HEK293 (cell line): Measurements from ENCODE around the gene GGPS1.
A peak's percentile ranks its signal among the peaks of the same experiment; 100 is the strongest.

ENCODE experiments used
- CTCF ChIA-PET: fragments of 350-600 bp; formaldehyde crosslinking; extraction: SDS; loops from one replicate; lab custom pipeline; 2021; ENCODE audit warnings: antibody characterized with exemption; lab: Yijun Ruan, JAX
- POLR2A ChIA-PET: fragments of 300-600 bp; formaldehyde crosslinking; extraction: SDS; loops from one replicate; lab custom pipeline; 2020; ENCODE audit warnings: antibody characterized with exemption, inconsistent platforms; lab: Yijun Ruan, JAX
- H3K27ac ChIP-seq: fragments of 200-500 bp; sonication (Bioruptor generic); 2 replicates; pipeline ENCODE4 v1.5.1; 2014; ENCODE audit warnings: low read depth, low read length, control low read depth, inconsistent platforms; ENCODE audit errors: extremely low read depth
- H3K36me3 ChIP-seq, 2 experiments: fragments of 200-500 bp in 1 of 2; sonication (Bioruptor generic) in 1 of 2; 1 replicate in 1 of 2; 2 replicates in 1 of 2; pipeline ENCODE4 v1.5.1; 2014 to 2017; ENCODE audit warnings: inconsistent platforms in 2 of 2, low read length in 2 of 2; ENCODE audit not compliant: control insufficient read depth in 2 of 2, insufficient read depth in 1 of 2
- H3K4me1 ChIP-seq: fragments of 200-500 bp; sonication (Bioruptor generic); 2 replicates; pipeline ENCODE4 v1.5.1; 2014; ENCODE audit warnings: mild to moderate bottlenecking, low read length, inconsistent platforms; ENCODE audit not compliant: control insufficient read depth, insufficient read depth
- H3K4me3 ChIP-seq: 2 replicates; pipeline ENCODE4 v1.5.1; 2011; ENCODE audit warnings: low read depth, mild to moderate bottlenecking, control low read depth, low read length, moderate library complexity
- H3K9me3 ChIP-seq: fragments of 200-500 bp; sonication (Bioruptor generic); 2 replicates; pipeline ENCODE4 v1.5.1; 2014; ENCODE audit warnings: low read depth, low read length, inconsistent platforms; ENCODE audit not compliant: control insufficient read depth, insufficient read depth
- HIC1 ChIP-seq: fragments of 450-650 bp; formaldehyde crosslinking; IDR thresholded peaks from 2 replicates; pipeline ENCODE4 v1.5.1; 2016; ENCODE audit warnings: missing biosample characterization, missing genetic modification characterization
- IKZF3 ChIP-seq: fragments of 450-650 bp; IDR thresholded peaks from 2 replicates; pipeline ENCODE4 v1.5.0; 2018; ENCODE audit warnings: missing biosample characterization, mild to moderate bottlenecking, missing genetic modification characterization, moderate library complexity
- KLF7 ChIP-seq: fragments of 450-650 bp; formaldehyde crosslinking; IDR thresholded peaks from 2 replicates; pipeline ENCODE4 v1.5.1; 2016; ENCODE audit warnings: missing biosample characterization, missing genetic modification characterization, borderline replicate concordance
- PRDM1 ChIP-seq: fragments of 450-650 bp; formaldehyde crosslinking; IDR thresholded peaks from 2 replicates; pipeline ENCODE4; 2016; ENCODE audit warnings: missing biosample characterization, missing genetic modification characterization
- YY1 ChIP-seq: fragments of 450-650 bp; formaldehyde crosslinking; IDR thresholded peaks from 2 replicates; pipeline ENCODE4 v1.5.1; 2018; ENCODE audit warnings: missing biosample characterization, missing genetic modification characterization
- ZBTB20 ChIP-seq: fragments of 450-650 bp; formaldehyde crosslinking; IDR thresholded peaks from 2 replicates; pipeline ENCODE4 v1.5.1; 2016; ENCODE audit warnings: missing biosample characterization, missing genetic modification characterization
- ZBTB7A ChIP-seq: fragments of 450-650 bp; formaldehyde crosslinking; IDR thresholded peaks from 2 replicates; pipeline ENCODE4 v1.5.1; 2016; ENCODE audit warnings: low read depth, missing biosample characterization, missing genetic modification characterization
- ZFHX2 ChIP-seq: fragments of 450-650 bp; formaldehyde crosslinking; conservative IDR thresholded peaks from 2 replicates; pipeline ENCODE4 v1.5.1; 2016; ENCODE audit warnings: missing biosample characterization, missing genetic modification characterization
- ZNF138 ChIP-seq: fragments of 450-650 bp; formaldehyde crosslinking; IDR thresholded peaks from 2 replicates; pipeline ENCODE4 v1.5.1; 2016; ENCODE audit warnings: missing biosample characterization, missing genetic modification characterization, borderline replicate concordance
- ZNF16 ChIP-seq: fragments of 450-650 bp; formaldehyde crosslinking; IDR thresholded peaks from 2 replicates; pipeline ENCODE4 v1.5.1; 2016; ENCODE audit warnings: low read depth, missing biosample characterization, missing genetic modification characterization
- ZNF302 ChIP-seq: fragments of 450-650 bp; formaldehyde crosslinking; IDR thresholded peaks from 2 replicates; pipeline ENCODE4 v1.5.1; 2016; ENCODE audit warnings: missing biosample characterization, missing genetic modification characterization, low read depth
- ZNF350 ChIP-seq: fragments of 450-650 bp; formaldehyde crosslinking; IDR thresholded peaks from 2 replicates; pipeline ENCODE4 v1.5.0; 2017; ENCODE audit warnings: missing biosample characterization, mild to moderate bottlenecking, missing genetic modification characterization
- ZNF362 ChIP-seq: fragments of 450-650 bp; formaldehyde crosslinking; IDR thresholded peaks from 2 replicates; pipeline ENCODE4 v1.5.1; 2016; ENCODE audit warnings: missing biosample characterization, missing genetic modification characterization
- ZNF37A ChIP-seq: fragments of 450-650 bp; IDR thresholded peaks from 2 replicates; pipeline ENCODE4 v1.5.1; 2018; ENCODE audit warnings: missing biosample characterization, missing genetic modification characterization
- ZNF514 ChIP-seq: fragments of 450-650 bp; formaldehyde crosslinking; IDR thresholded peaks from 2 replicates; pipeline ENCODE4 v1.5.1; 2016; ENCODE audit warnings: missing biosample characterization, missing genetic modification characterization
- ZNF561 ChIP-seq: fragments of 450-650 bp; IDR thresholded peaks from 2 replicates; pipeline ENCODE4 v1.5.1; 2018; ENCODE audit warnings: missing biosample characterization, missing genetic modification characterization, borderline replicate concordance
- ZNF585B ChIP-seq: fragments of 450-650 bp; formaldehyde crosslinking; IDR thresholded peaks from 2 replicates; pipeline ENCODE4 v1.5.1; 2016; ENCODE audit warnings: missing biosample characterization, missing genetic modification characterization
- ZNF621 ChIP-seq: fragments of 450-650 bp; formaldehyde crosslinking; IDR thresholded peaks from 2 replicates; pipeline ENCODE4 v1.5.1; 2017; ENCODE audit warnings: missing biosample characterization, missing genetic modification characterization
- ZNF785 ChIP-seq: fragments of 450-650 bp; formaldehyde crosslinking; IDR thresholded peaks from 2 replicates; pipeline ENCODE4 v1.5.1; 2016; ENCODE audit warnings: missing biosample characterization, missing genetic modification characterization
- ZNF791 ChIP-seq: fragments of 450-650 bp; formaldehyde crosslinking; IDR thresholded peaks from 2 replicates; pipeline ENCODE4 v1.5.1; 2016; ENCODE audit warnings: missing biosample characterization, missing genetic modification characterization
- ZSCAN18 ChIP-seq: fragments of 450-650 bp; formaldehyde crosslinking; IDR thresholded peaks from 2 replicates; pipeline ENCODE4 v1.5.1; 2016; ENCODE audit warnings: missing biosample characterization, missing genetic modification characterization
- TF ChIP-seq, protein P1 (sequence below): fragments of 450-650 bp; formaldehyde crosslinking; IDR thresholded peaks from 2 replicates; pipeline ENCODE4 v1.5.1; 2016; ENCODE audit warnings: missing biosample characterization, missing genetic modification characterization

The GGPS1 gene

DNA sequence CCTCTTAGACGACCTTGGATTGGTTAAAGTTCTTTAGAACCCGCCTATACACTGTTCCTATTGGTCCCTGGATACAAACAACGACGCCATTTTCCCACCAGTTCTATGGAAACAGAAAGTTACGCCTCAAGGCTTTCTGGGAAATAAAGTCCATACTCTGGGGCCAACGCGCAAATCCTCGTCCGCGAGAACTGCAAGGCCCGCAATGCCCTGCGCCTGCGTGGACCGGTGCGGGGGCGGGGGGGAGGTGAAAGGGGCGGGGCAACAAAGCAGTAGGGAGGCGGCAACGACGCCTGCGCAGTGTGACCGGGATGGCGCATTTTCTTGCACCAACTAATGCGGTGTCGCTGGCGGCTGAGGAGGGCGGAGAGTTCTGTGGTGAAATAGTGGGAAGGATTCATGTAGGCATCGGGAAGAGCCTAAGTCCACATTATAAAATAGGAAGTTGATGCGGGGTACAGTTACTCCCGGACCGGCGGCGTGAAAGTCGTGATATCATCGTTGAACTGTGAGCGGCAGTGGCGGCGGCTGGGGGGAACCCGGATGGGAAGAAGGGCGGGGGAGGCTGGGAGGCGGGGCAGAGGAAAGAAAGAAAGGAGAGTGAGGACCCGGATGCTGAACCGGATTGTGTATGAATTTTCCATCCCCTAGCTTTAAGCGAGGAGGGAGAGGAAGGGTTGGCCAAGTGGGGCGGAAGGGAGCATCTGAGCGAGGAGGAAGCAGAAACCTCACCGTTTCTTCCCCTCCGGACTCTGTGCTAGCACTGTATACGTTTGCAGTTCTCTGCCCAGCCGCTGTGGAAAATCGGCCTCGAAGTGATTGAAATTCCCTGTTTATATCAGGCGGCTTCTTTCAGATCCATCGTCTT, at the start of gene GGPS1 (continued):
- TF ChIP-seq ZNF791 (tag by site-specific recombination) (no peak), ZNF514 (tag by site-specific recombination) (no peak), HIC1 (tag by site-specific recombination) (no peak; the same call in 1 of the 2 replicates), ZBTB7A (tag by site-specific recombination) (peak; percentile 86; the same call in 1 of the 2 replicates), ZNF16 (tag by site-specific recombination) (peak; percentile 9; the same call in 1 of the 2 replicates), ZSCAN18 (tag by site-specific recombination) (no peak), ZNF585B (tag by site-specific recombination) (no peak), ZNF362 (tag by site-specific recombination) (peak; percentile 89), ZNF138 (tag by site-specific recombination) (no peak), ZNF561 (tag by site-specific recombination) (peak; percentile 93), ZNF785 (tag by site-specific recombination) (peak; percentile 36; the same call in 1 of the 2 replicates), ZNF37A (tag by site-specific recombination) (peak; percentile 78; the same call in 1 of the 2 replicates), ZBTB20 (tag by site-specific recombination) (peak; percentile 99)
- TF ChIP-seq, all 188 proteins: peak for 74

DNA sequence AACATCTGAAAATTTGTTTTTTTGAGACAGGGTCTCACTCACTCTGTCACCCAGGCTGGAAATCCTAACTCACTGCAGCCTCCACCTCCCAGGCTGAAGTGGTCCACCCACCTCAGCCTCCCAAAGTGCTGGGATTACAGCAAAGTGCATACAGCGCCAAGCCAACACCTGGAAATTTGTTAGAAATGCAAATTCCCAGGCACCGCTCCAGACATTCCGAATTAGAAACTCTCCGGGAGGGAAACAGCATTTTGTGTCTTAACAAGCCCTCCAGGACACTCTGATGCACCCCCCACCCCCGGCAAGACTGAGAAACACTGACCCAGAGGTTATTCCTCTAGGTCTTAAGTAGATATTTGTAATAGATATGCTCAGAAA, 49.5 kb upstream of the GGPS1 start:
- POLR2A ChIA-PET: interaction anchor here (0.6 kb wide), 1 partner anchor 109 kb away, joined by 3 read pairs; no protein-coding TSS in a partner anchor

More for the DNA sequence above, 49.5 kb upstream of the GGPS1 start:
- Histone ChIP-seq H3K27ac (no peak overlapping the region), H3K4me1 (peaks cover 31% of the 10 kb centered on the region), H3K9me3 (no peaks in the 10 kb centered on the region), H3K4me3 (no peak overlapping the region), H3K36me3 (no peaks in the 10 kb centered on the region; a peak in 1 of 3 replicates)
- CTCF ChIA-PET: no interaction called here
- TF ChIP-seq, protein P1, sequence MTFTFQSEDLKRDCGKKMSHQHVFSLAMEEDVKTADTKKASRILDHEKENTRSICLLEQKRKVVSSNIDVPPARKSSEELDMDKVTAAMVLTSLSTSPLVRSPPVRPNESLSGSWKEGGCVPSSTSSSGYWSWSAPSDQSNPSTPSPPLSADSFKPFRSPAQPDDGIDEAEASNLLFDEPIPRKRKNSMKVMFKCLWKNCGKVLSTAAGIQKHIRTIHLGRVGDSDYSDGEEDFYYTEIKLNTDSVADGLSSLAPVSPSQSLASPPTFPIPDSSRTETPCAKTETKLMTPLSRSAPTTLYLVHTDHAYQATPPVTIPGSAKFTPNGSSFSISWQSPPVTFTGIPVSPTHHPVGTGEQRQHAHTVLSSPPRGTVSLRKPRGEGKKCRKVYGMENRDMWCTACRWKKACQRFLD: no peak
- no peak for TF ChIP-seq ZNF621 (tag by site-specific recombination)
- no peak for TF ChIP-seq ZNF302 (tag by site-specific recombination)
- no peak for TF ChIP-seq YY1 (tag by site-specific recombination)
- no peak for TF ChIP-seq KLF7 (tag by site-specific recombination)
- TF ChIP-seq ZNF350 (tag by site-specific recombination): no peak
- TF ChIP-seq ZFHX2: peak; percentile 20; the same call in 1 of the 2 replicates
- no peak for TF ChIP-seq PRDM1 (tag by site-specific recombination)
- TF ChIP-seq IKZF3 (tag by site-specific recombination): 0 out of 2 replicates have a peak, but pooled peaks have one; percentile 53
- TF ChIP-seq, all 188 proteins: peak for 2
